Sigmoid colon (tissue), 4 donors: ENCODE results near the gene MPP3.

Source experiments
- EP300 ChIP-seq, 4 donors: sonication (generic); formaldehyde crosslinking; IDR thresholded peaks; one replicate each; pipeline ENCODE4 v1.6.1; 2017; ENCODE audit warnings: antibody characterized with exemption in 4 of 4
- POLR2A ChIP-seq, 2 donors: fragments of 450-650 bp; IDR thresholded peaks; one replicate each; pipeline ENCODE4 v1.6.1; 2016; ENCODE audit warnings: antibody characterized with exemption in 2 of 2, mild to moderate bottlenecking in 2 of 2, moderate library complexity in 2 of 2
- POLR2AphosphoS5 ChIP-seq, 4 donors: sonication (generic); formaldehyde crosslinking; IDR thresholded peaks; one replicate each; pipeline ENCODE4 v1.6.1; 2017; ENCODE audit warnings: antibody characterized with exemption in 4 of 4
- TF ChIP-seq, protein P1 (sequence below), 4 experiments: fragments of 450-650 bp in 3 of 4; fragments of 200-600 bp in 1 of 4; IDR thresholded peaks; one replicate each; pipeline ENCODE4 v1.5.1; 2016 to 2019; ENCODE audit warnings: antibody characterized with exemption in 4 of 4, mild to moderate bottlenecking in 3 of 4, moderate library complexity in 2 of 4

GRCh38 chr17:43805117-43805516, 27.8 kb downstream of the MPP3 start:
- TF ChIP-seq, protein P1, sequence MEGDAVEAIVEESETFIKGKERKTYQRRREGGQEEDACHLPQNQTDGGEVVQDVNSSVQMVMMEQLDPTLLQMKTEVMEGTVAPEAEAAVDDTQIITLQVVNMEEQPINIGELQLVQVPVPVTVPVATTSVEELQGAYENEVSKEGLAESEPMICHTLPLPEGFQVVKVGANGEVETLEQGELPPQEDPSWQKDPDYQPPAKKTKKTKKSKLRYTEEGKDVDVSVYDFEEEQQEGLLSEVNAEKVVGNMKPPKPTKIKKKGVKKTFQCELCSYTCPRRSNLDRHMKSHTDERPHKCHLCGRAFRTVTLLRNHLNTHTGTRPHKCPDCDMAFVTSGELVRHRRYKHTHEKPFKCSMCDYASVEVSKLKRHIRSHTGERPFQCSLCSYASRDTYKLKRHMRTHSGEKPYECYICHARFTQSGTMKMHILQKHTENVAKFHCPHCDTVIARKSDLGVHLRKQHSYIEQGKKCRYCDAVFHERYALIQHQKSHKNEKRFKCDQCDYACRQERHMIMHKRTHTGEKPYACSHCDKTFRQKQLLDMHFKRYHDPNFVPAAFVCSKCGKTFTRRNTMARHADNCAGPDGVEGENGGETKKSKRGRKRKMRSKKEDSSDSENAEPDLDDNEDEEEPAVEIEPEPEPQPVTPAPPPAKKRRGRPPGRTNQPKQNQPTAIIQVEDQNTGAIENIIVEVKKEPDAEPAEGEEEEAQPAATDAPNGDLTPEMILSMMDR (IDR thresholded peaks at IDR 0.05) = no peak
- no peak for TF ChIP-seq POLR2AphosphoS5 (IDR thresholded peaks at IDR 0.05)
- TF ChIP-seq POLR2A (IDR thresholded peaks at IDR 0.05) = no peak
- TF ChIP-seq EP300 (IDR thresholded peaks at IDR 0.05) = no peak
